HG02981 (cell line): Measurements from ENCODE around the gene METTL24.

Source experiments
- ATAC-seq: cut with Tn5 transposase; IDR thresholded peaks from one replicate; pipeline ENCODE4 v1.9.1; 2021; ENCODE audit warnings: mild to moderate bottlenecking, moderate library complexity; ENCODE audit not compliant: unreplicated experiment

Gene METTL24

DNA sequence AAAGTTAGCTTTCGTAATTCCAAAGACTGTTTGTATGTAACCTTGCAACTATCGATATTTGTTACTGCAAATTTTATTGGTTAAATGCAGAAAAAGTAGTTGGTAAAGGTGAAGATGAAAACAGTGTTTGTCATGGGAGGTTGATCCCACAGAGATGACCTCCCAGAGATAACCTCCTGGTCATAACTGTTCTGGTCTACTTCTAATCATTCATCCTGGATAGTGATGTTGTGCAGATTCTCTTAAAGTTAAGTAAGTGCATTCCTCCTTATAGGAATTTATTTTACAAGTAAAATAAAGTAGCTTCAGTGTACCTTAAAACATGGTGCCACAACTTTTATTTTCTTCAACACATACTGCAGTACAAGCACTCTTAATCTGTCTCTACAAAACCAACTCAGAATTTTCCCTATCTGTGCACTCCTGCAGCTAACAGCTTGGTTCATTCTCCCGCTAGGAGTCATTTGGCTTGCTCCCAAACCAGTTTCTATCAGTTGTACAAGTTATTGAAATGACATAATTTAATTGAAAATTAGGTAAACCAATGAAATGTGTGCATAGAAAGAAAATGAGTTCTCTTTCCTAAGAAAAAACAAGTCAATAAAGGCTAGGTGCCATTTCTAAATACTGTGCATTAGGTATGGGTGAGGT, 19.2 kb downstream of the METTL24 start:
- ATAC-seq = no peak

DNA sequence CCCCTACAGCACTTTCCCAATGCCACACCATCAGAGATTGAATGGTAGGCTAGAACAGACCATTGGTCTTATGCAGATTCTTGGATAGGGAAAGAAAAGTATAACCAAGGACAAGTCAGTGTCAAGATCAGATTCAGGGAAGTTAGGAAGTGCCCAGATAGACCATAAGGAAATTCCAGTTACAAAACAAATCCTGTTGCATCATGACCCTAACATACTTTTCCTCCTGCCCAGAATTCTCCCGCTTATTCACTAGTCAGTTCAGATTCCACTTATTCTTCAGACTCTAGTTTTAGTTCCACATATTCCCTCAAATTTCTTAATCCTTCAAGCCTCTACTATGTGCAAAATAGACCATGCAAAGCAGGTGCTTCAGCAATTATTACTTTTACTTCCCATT, 20.7 kb downstream of the METTL24 start:
- no peak for ATAC-seq

DNA sequence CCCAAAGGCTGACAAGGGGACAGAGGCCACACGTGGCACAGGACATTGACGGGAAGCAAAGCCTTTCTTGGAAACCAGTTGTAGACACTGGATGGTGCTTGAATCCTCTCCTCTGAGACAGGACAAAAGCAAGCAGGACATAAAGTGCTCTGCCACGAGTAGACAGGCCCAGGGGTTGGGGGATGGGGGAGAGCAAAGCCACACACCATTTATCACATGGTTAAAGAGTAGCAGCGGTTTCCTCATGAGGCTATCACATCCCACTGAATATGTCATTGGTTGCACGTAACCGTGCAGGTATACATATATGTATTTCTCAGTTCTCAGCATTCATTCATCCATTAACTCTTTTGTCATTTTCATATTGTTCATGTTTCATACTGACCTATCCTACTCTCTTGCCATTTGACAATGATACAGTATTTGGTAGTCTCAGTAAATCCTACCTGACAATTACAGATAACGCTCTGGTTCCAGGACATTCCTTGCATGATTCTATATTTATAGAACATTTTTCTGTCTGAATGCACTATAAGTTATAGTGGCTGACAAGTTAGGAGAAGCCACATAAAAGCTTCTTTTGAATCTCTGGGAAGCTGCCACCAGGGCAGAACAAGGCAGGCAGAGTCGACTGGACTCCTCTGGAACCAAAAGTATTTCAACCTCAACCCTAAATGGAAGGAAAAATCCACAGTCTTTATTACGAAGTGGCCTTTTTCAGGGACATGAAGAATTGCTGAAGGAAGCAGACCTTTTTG, 23.5 kb downstream of the METTL24 start:
- ATAC-seq = no peak

DNA sequence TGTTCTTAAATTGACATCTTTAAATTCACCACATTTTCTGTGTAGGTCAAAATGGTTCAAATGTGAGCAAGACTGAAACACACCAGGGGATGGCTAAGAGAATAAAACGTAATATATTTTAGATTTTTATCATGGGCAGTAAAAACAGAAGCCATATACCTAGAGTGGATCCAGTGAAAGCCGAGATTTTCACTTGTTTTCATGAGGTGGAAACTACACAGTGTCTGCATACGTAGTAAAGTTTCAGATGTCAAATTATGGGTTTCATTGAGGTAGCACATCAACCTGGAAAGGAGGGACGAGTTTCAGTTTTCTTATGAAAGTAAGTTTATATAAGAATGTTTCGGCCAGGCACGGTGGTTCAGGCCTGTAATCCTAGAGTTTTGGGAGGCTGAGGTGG, 25.9 kb downstream of the METTL24 start:
- ATAC-seq = no peak

- ATAC-seq = no peak
Observed at GRCh38 chr6:110331816-110332215, 26.3 kb downstream of the METTL24 start.

DNA sequence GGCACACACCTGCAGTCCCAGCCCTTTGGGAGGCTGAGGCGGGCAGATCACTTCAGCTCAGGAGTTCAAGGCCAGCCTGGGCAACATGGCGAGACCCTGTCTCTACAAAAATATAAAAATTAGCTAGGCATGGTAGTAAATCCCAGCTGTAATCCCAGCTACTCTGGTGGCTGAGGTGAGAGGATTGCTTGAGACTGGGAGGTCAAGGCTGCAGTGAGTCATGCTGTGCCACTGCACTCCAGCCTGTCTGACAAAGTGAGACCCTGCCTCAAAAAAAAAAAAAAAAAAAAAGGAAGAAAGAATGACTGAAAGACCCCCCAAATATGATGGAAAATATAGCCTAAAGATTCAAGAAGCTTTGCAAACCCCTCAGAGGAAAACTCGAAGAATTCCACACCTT, 26.8 kb downstream of the METTL24 start:
- no peak for ATAC-seq

DNA sequence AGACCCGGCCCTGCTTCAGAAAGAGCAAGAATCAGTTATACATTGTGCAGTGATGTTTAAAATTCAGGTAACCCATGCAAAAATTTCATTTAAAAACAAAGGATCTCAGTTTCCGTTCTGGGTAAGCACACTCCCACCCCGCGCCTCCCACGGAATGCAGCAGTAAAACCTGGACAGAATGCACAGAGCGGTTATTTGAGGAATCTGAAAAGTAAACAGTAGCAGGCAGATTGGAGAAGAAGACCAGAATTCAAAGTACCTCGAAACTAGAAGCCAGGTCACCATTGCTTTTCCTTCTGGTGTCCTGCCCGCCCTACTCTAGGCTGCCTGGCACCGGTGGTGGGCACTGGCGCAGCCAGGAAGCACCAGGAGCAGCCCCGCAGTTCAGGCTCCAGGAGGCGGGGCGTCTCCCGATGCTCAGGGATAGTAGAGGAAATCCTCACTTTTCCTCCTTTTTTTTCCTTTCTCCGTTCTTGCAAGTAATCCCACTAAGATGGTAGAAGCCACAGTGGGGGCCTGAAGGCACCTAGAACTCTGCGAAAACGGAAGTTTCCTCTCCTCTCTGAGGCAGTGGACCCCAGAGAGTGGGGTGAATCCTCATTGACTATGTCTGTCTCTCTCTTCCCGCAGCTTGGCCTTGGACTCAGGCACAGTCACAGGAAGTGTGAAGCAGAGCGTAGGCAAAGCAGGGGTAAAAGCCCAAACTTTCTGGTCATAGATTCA, 28.3 kb downstream of the METTL24 start:
- no peak for ATAC-seq

DNA sequence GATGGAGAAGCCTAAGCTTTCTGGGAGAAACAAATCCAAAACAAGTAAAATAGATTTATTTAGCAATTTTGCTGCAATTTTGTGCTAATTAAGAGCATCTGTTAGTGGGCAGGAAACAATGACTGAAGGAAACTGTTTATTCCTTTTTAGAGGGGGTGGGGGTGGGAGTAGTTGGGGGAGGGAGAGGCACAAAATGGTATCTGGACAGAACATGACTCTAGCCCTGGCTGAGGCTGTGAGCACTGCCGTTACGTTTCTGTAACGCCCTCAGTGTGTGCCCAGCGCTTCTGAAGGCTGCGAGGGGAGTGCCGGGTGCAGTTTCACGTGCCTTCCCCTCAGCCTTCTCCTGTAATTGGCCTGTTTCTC, 28.8 kb downstream of the METTL24 start:
- no peak for ATAC-seq

DNA sequence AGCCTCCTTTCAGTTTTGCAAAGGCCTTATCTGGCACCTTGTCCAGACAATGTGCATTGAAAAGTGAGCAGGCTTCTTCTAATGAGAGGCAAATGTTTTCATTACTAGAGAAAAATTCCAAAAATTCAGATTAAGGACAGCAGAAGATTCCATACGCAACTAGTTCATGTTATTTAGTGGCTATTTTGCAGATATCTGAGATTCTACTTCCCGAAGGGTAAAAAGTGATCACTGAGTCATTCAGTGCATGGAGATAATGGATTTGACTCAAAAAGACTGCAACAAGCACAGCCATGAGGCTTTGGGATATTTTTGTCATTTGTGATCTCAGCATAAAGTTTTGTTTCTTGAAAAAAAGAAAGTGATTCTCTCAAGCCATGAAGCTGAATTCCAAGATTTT, 29.9 kb downstream of the METTL24 start:
- ATAC-seq = no peak

DNA sequence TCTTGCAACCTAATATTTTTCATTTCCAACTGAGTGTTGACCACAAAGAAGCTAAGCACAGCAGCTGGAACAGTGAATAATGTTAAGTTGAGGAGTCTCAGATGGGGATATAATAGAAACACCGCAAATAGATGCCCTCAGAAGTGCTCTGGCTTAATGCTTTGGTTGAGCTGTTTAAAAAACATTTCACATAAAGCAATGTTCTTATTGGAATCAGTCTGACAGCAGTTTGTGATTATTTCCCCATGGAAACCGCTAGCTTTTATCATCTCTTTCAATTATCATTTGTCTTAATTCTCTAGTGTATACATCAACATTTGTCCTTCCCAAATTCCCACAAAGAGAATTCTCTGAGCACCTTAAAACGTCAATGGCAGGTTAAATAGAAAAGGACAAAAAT, 30.8 kb downstream of the METTL24 start:
- no peak for ATAC-seq

DNA sequence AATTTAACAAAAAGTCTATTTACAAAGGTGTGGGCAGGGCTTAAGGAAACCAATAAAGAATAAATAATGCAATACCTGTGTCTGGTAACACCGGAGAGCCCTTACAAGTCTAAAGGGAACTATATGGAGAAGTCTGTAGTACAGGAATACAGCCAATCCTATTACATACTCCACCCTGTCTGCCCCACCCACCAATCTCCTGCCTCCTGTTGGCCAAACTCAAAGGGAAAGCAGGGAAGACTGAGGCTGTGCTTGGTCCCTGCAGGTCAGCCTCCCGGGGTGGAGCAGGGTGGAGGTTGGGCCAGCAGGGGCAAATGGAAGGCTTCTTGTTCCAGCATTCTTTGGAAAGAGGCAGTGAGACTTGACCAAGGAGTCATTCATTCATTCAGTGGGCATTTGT, 31.5 kb downstream of the METTL24 start:
- ATAC-seq = no peak

GRCh38 chr6:110326057-110326456, 32.1 kb downstream of the METTL24 start:
- ATAC-seq = no peak

DNA sequence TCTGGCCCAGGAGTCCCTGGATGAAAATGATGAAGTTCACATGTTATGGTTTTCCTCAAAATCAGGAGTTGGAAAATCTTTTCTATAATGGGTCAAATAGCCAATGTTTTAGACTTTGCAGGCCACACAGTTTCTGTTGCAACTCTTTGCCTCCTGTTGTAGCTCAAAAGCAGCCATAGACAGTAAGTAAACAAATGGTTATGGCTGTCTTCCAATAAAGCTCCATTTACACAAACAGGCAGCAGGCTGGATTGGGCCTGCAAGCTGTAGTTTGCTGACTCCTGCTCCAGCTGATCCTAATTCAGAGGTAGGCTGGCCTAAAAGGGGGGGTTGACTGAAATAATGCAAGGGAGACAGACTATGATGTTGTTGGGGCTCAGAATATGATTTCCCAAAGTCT, 33.0 kb downstream of the METTL24 start:
- ATAC-seq = no peak

- ATAC-seq = no peak
Observed at GRCh38 chr6:110324548-110324947, 33.6 kb downstream of the METTL24 start.

GRCh38 chr6:110323258-110323657, 34.9 kb downstream of the METTL24 start:
- no peak for ATAC-seq

- no peak for ATAC-seq
Observed at GRCh38 chr6:110322874-110323242, 35.3 kb downstream of the METTL24 start.

DNA sequence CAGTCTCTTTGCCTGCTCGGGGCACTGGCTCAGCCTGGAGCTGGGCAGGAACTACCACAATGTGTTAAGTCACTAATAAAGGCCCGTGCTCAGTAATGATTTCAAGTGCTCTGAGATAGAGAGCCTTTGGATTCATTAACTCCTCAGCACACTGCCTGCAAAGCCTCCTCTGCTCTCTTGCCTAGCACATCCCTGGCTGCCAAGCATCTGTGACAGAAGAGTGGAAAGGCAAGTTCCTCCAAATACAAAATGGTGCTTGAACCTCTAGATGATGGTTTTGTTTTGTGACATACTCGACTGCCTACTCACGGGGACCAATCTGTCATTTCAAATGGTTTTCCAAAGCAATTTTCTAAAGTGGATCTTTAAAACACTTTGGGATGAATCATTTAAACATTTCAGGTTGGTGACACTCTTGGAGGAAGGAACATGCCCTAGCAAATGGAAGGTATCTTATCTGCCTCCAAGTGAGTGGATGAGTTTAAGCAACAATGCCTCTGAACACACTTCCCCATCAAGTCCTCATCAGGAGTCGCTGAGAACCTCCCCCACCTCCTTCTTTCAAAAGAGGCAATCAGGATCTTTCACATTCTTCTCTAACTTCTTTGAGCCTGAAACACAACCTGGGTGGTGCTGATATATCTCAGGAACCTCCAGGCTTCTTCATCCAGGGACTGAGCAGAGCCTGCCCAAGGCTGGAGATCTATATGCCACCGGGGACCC, 35.8 kb downstream of the METTL24 start:
- no peak for ATAC-seq

GRCh38 chr6:110320307-110320706, 37.8 kb downstream of the METTL24 start:
- no peak for ATAC-seq

DNA sequence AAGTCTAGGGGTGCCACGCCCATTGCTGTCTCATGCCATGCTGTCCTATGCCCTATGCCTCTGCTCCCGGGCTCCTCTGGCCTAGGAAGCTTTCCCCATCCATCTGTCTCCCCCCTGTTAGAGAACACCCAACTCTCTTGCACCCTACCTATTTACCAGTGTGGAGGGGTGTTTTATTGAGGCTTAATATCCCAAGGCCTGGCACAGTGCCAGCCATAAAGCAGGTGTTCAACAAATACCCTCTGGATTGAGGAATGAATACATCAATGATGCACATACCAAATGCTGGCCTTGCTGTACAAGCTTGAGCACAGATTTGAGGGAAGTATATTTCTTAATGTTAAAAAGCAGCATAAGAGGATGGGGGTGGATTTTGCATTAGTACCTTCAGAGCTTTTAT, 38.3 kb downstream of the METTL24 start:
- no peak for ATAC-seq

GRCh38 chr6:110319381-110319780, 38.8 kb downstream of the METTL24 start:
- ATAC-seq = no peak

- ATAC-seq = no peak
Observed at GRCh38 chr6:110318971-110319370, 39.2 kb downstream of the METTL24 start.

DNA sequence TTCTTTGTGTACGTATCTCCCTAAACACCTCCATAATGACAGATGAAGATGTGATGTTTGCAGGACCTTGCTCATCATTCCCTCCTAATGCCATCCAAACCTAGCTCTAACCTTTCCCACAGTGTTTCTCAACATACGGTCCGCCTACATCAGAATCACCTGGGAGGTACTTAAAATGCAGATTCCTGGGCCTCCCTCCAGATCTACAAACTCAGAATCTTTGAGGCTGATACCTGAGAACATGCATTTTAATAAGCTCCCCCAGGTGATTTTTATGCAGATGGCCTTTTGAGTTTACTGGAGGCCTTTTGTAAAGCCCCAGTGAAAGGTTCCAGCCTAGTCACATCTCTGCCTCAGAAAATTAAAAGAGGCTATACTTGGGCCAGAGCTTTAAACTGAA, 40.5 kb downstream of the METTL24 start:
- ATAC-seq = no peak
